OCI-LY3 (cell line): ENCODE data around the gene GSTA2.

Experiments used
- EZH2phosphoT487 ChIP-seq: fragments of 200-600 bp; shearing (Covaris generic); IDR thresholded peaks from 2 replicates; pipeline ENCODE4 v1.6.1; 2018; ENCODE audit warnings: antibody characterized with exemption, mixed run types, low read depth
- TF ChIP-seq, protein P1 (sequence below): fragments of 200-600, 300-600 bp; sonication (generic); IDR thresholded peaks from 2 replicates; pipeline ENCODE4 v1.5.1; 2014; ENCODE audit warnings: antibody characterized with exemption, low read length, low read depth

- TF ChIP-seq, protein P1, sequence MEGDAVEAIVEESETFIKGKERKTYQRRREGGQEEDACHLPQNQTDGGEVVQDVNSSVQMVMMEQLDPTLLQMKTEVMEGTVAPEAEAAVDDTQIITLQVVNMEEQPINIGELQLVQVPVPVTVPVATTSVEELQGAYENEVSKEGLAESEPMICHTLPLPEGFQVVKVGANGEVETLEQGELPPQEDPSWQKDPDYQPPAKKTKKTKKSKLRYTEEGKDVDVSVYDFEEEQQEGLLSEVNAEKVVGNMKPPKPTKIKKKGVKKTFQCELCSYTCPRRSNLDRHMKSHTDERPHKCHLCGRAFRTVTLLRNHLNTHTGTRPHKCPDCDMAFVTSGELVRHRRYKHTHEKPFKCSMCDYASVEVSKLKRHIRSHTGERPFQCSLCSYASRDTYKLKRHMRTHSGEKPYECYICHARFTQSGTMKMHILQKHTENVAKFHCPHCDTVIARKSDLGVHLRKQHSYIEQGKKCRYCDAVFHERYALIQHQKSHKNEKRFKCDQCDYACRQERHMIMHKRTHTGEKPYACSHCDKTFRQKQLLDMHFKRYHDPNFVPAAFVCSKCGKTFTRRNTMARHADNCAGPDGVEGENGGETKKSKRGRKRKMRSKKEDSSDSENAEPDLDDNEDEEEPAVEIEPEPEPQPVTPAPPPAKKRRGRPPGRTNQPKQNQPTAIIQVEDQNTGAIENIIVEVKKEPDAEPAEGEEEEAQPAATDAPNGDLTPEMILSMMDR: no peak
- no peak for TF ChIP-seq EZH2phosphoT487
Observed at GRCh38 chr6:52739627-52740026, 23.6 kb downstream of the GSTA2 start.
